BLaER1 treated with 17β-estradiol and CSF1 and Interleukin-3, amounts not matched to agents 10 nM and 100 nM (cell line): ENCODE results near the gene HMX1.

Experiments used
- H3K27ac ChIP-seq, 11 experiments: shearing (Covaris generic); formaldehyde crosslinking; 2 replicates each; pipeline ENCODE4 v1.8.1; 2022
- H3K27me3 ChIP-seq, 11 experiments: shearing (Covaris generic); formaldehyde crosslinking; 2 replicates each; pipeline ENCODE4 v1.8.1; 2022
- H3K36me3 ChIP-seq, 11 experiments: shearing (Covaris generic); formaldehyde crosslinking; 2 replicates each; pipeline ENCODE4 v1.8.1; 2022
- H3K4me1 ChIP-seq, 10 experiments: shearing (Covaris generic); formaldehyde crosslinking; 2 replicates each; pipeline ENCODE4 v1.8.1; 2022
- H3K4me2 ChIP-seq, 11 experiments: shearing (Covaris generic); formaldehyde crosslinking; 2 replicates each; pipeline ENCODE4 v1.8.1; 2022
- H3K4me3 ChIP-seq, 10 experiments: shearing (Covaris generic); formaldehyde crosslinking; 2 replicates each; pipeline ENCODE4 v1.8.1; 2022
- H3K9ac ChIP-seq, 11 experiments: shearing (Covaris generic); formaldehyde crosslinking; 2 replicates each; pipeline ENCODE4 v1.8.1; 2022
- H3K9me3 ChIP-seq, 11 experiments: shearing (Covaris generic); formaldehyde crosslinking; replicated peaks in 1 of 11; 2 replicates each; pipeline ENCODE4 v1.8.1; 2022
- H4K20me1 ChIP-seq, 11 experiments: shearing (Covaris generic); formaldehyde crosslinking; 2 replicates each; pipeline ENCODE4 v1.8.1; 2022
- Cebpa-rat ChIP-seq, 11 experiments: shearing (Covaris generic); IDR thresholded peaks; 2 replicates each; pipeline ENCODE4 v1.8.1; 2022

Gene HMX1

GRCh38 chr4:8905773-8906667, 34.4 kb upstream of the HMX1 start:
- H3K4me3 ChIP-seq = no peak overlapping the region
- H3K4me1 ChIP-seq = peaks cover 0 to 40% (median 23%) of the 10 kb centered on the region in 10 experiments; a peak in 18 of 20 replicates
- H3K9me3 ChIP-seq = peaks cover 18 to 27% (median 24%) of the 10 kb centered on the region in 11 experiments
- no peak for TF ChIP-seq Cebpa-rat (IDR thresholded peaks at IDR 0.05)
- H3K36me3 ChIP-seq = no peaks in the 10 kb centered on the region; a peak in 1 of 22 replicates
- H3K4me2 ChIP-seq = peak overlapping the region in 9 of 11 experiments; percentile 26 to 85 (median 72); a peak in 17 of 22 replicates
- H3K9ac ChIP-seq = no peak overlapping the region
- no peaks in the 10 kb centered on the region for H3K27me3 ChIP-seq
- peaks cover 0 to 11% (median 0%) of the 10 kb centered on the region in 11 experiments; a peak in 2 of 22 replicates for H4K20me1 ChIP-seq
- no peak overlapping the region for H3K27ac ChIP-seq

- H4K20me1 ChIP-seq = peaks cover 0 to 7% (median 0%) of the 10 kb centered on the region in 11 experiments; a peak in 2 of 22 replicates
- H3K9me3 ChIP-seq = peaks cover 25 to 34% (median 31%) of the 10 kb centered on the region in 11 experiments
- no peaks in the 10 kb centered on the region; a peak in 1 of 22 replicates for H3K36me3 ChIP-seq
- 0 out of 22 replicates have a peak overlapping the region, but pooled peaks of 1 of the 11 experiments have one; percentile 84 for H3K4me2 ChIP-seq
- H3K4me1 ChIP-seq = peaks cover 0 to 40% (median 23%) of the 10 kb centered on the region in 10 experiments; a peak in 18 of 20 replicates
- no peak overlapping the region for H3K27ac ChIP-seq
- no peak for TF ChIP-seq Cebpa-rat (IDR thresholded peaks at IDR 0.05)
- H3K4me3 ChIP-seq = no peak overlapping the region
- H3K9ac ChIP-seq = no peak overlapping the region
- no peaks in the 10 kb centered on the region for H3K27me3 ChIP-seq
Observed at GRCh38 chr4:8905226-8905772, 33.7 kb upstream of the HMX1 start.

GRCh38 chr4:8904666-8905065, 33.0 kb upstream of the HMX1 start:
- TF ChIP-seq Cebpa-rat (IDR thresholded peaks at IDR 0.05) = no peak

GRCh38 chr4:8904041-8904501, 32.4 kb upstream of the HMX1 start:
- peaks cover 0 to 6% (median 0%) of the 10 kb centered on the region in 11 experiments; a peak in 3 of 22 replicates for H3K27me3 ChIP-seq
- H3K4me1 ChIP-seq = peaks cover 0 to 30% (median 18%) of the 10 kb centered on the region in 10 experiments; a peak in 18 of 20 replicates
- no peaks in the 10 kb centered on the region; a peak in 1 of 22 replicates for H3K36me3 ChIP-seq
- H3K4me3 ChIP-seq = no peak overlapping the region
- no peak for TF ChIP-seq Cebpa-rat (IDR thresholded peaks at IDR 0.05)
- no peak overlapping the region for H3K27ac ChIP-seq
- H4K20me1 ChIP-seq = peaks cover 0 to 7% (median 0%) of the 10 kb centered on the region in 11 experiments; a peak in 2 of 22 replicates
- H3K9me3 ChIP-seq = peaks cover 28 to 42% (median 39%) of the 10 kb centered on the region in 11 experiments
- H3K4me2 ChIP-seq = no peak overlapping the region
- no peak overlapping the region for H3K9ac ChIP-seq

More at GRCh38 chr4:8904666-8905065, 33.0 kb upstream of the HMX1 start:
- Histone ChIP-seq H3K36me3 (no peaks in the 10 kb centered on the region; a peak in 1 of 22 replicates), H3K27ac (no peak overlapping the region), H4K20me1 (peaks cover 0 to 7% (median 0%) of the 10 kb centered on the region in 11 experiments; a peak in 2 of 22 replicates), H3K9ac (no peak overlapping the region), H3K4me1 (peaks cover 0 to 36% (median 22%) of the 10 kb centered on the region in 10 experiments; a peak in 18 of 20 replicates), H3K4me2 (no peak overlapping the region), H3K9me3 (peaks cover 28 to 40% (median 38%) of the 10 kb centered on the region in 11 experiments), H3K27me3 (peaks cover 0 to 3% (median 0%) of the 10 kb centered on the region in 11 experiments; a peak in 1 of 22 replicates), H3K4me3 (no peak overlapping the region)

GRCh38 chr4:8901335-8901734, 29.7 kb upstream of the HMX1 start:
- Histone ChIP-seq H4K20me1 (peaks cover 0 to 19% (median 0%) of the 10 kb centered on the region in 11 experiments; a peak in 6 of 22 replicates), H3K4me1 (peaks cover 0 to 8% (median 5%) of the 10 kb centered on the region in 10 experiments; a peak in 17 of 20 replicates), H3K27ac (no peak overlapping the region), H3K4me2 (no peak overlapping the region), H3K9me3 (peaks cover 28 to 42% (median 39%) of the 10 kb centered on the region in 11 experiments), H3K27me3 (peaks cover 15 to 32% (median 26%) of the 10 kb centered on the region in 11 experiments), H3K9ac (no peak overlapping the region), H3K4me3 (0 out of 20 replicates have a peak overlapping the region, but pooled peaks of 1 of the 10 experiments have one; percentile 19), H3K36me3 (no peaks in the 10 kb centered on the region; a peak in 1 of 22 replicates)
- no peak for TF ChIP-seq Cebpa-rat (IDR thresholded peaks at IDR 0.05)

DNA sequence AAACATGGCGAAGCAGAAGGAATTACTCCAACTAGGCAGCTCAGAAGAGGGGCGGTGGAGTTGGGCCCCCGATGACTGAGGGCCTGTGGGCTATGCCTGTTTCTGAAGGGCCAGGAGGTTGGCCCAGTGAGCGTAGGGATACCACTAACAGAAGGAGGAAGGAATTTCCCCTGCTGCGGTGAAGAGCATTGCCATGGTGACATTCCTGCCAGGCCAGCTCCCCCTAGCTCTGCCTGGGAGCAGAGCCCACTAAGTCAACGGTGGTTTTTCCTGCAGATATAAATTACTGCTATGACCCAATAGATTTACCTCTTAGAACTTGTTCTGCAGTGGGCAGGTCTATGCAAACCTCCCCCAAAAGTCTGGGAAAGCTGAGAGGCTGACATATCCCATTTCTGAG, 28.9 kb upstream of the HMX1 start:
- TF ChIP-seq Cebpa-rat (IDR thresholded peaks at IDR 0.05) = no peak
- peaks cover 22 to 40% (median 33%) of the 10 kb centered on the region in 11 experiments for H3K27me3 ChIP-seq
- H3K9me3 ChIP-seq = peaks cover 28 to 42% (median 39%) of the 10 kb centered on the region in 11 experiments
- no peak overlapping the region for H3K27ac ChIP-seq
- H3K4me1 ChIP-seq = peaks cover 0 to under 1% (median 0%) of the 10 kb centered on the region in 10 experiments; a peak in 1 of 20 replicates
- no peaks in the 10 kb centered on the region; a peak in 1 of 22 replicates for H3K36me3 ChIP-seq
- peaks cover 0 to 23% (median 0%) of the 10 kb centered on the region in 11 experiments; a peak in 9 of 22 replicates for H4K20me1 ChIP-seq
- no peak overlapping the region for H3K4me3 ChIP-seq
- H3K4me2 ChIP-seq = no peak overlapping the region
- H3K9ac ChIP-seq = no peak overlapping the region

- Histone ChIP-seq H3K36me3 (no peaks in the 10 kb centered on the region; a peak in 1 of 22 replicates), H3K9ac (no peak overlapping the region), H3K27me3 (peaks cover 44 to 61% (median 55%) of the 10 kb centered on the region in 11 experiments), H4K20me1 (peaks cover 0 to 41% (median 14%) of the 10 kb centered on the region in 11 experiments; a peak in 16 of 22 replicates), H3K4me3 (no peak overlapping the region), H3K4me2 (no peak overlapping the region), H3K4me1 (peaks cover 4 to 8% (median 7%) of the 10 kb centered on the region in 10 experiments; a peak in 16 of 20 replicates), H3K27ac (no peak overlapping the region), H3K9me3 (peaks cover 28 to 40% (median 39%) of the 10 kb centered on the region in 11 experiments)
- no peak for TF ChIP-seq Cebpa-rat (IDR thresholded peaks at IDR 0.05)
Observed at GRCh38 chr4:8898419-8898818, 26.8 kb upstream of the HMX1 start.
